Testis (tissue), 3 donors: ENCODE results near the gene TIGD4. TPM values are rescaled to one million over a fixed set of nuclear protein-coding genes. Genes with fewer than 3 reads are reported as not detected.

Experiments
- DNase-seq: peaks from one replicate; pipeline ENCODE4 v3.0.0-alpha.2; 2019
- H3K27ac ChIP-seq, 2 donors: fragments of 200-600 bp; sonication (generic); one replicate each; pipeline ENCODE4 v1.5.1; 2019
- H3K27me3 ChIP-seq: fragments of 200-600 bp; sonication (generic); one replicate; pipeline ENCODE4 v1.5.1; 2019
- H3K36me3 ChIP-seq: fragments of 200-600 bp; sonication (generic); one replicate; pipeline ENCODE4 v1.5.1; 2017; ENCODE audit warnings: low read depth; ENCODE audit errors: missing control alignments
- H3K4me1 ChIP-seq: fragments of 200-600 bp; sonication (generic); one replicate; pipeline ENCODE4 v1.5.1; 2019
- H3K4me3 ChIP-seq, 2 donors: fragments of 200-600 bp; sonication (generic); one replicate each; pipeline ENCODE4 v1.5.1; 2017 to 2019
- H3K9me3 ChIP-seq: fragments of 200-600 bp; sonication (generic); one replicate; pipeline ENCODE4 v1.5.1; 2017
- CTCF ChIP-seq, 3 experiments: fragments of 450-650 bp in 2 of 3; fragments of 200-600 bp in 1 of 3; sonication (generic) in 1 of 3; IDR thresholded peaks; one replicate each; pipeline ENCODE4 v1.5.1; 2016 to 2019; ENCODE audit warnings: antibody characterized with exemption in 3 of 3, mild to moderate bottlenecking in 2 of 3, moderate library complexity in 1 of 3
- POLR2A ChIP-seq: fragments of 450-650 bp; IDR thresholded peaks from one replicate; pipeline ENCODE4 v1.6.1; 2017; ENCODE audit warnings: antibody characterized with exemption, mild to moderate bottlenecking, moderate library complexity
- WGBS, 2 donors: methylation state at CpG; one replicate each; pipeline ENCODE4 v1.1.5; 2018; 5-methylcytosine and 5-hydroxymethylcytosine counted together
- intact Hi-C: fragments of 100-400 bp; cut with DNase I; formaldehyde crosslinking; loops from one replicate; pipeline ENCODE4 v1.15.1; 2023; ENCODE audit warnings: low total_unique reads
- polyA plus RNA-seq: library from polyadenylated mRNA; stranded (reverse); fragments of 350-450 nt; fragmentation: Illumina TruSeq; extraction: RNeasy Lipid Tissue Mini Kit (QIAGEN cat#74804); gene quantifications from one replicate; pipeline ENCODE4 v1.2.3, GENCODE V29; 2014; ENCODE audit warnings: low read depth, low replicate concordance; ENCODE audit not compliant: insufficient read depth
- total RNA-seq, 2 donors: library from RNA; depleted of rRNA; stranded (reverse); fragments of >200 nt; gene quantifications; one replicate each; pipeline ENCODE4 v1.2.3, GENCODE V29; 2016

Gene TIGD4
- total and polyA plus RNA-seq, 3 donors from 2014 or later = 2.2 to 6.7 (median 3.2) TPM

GRCh38 chr4:152820073-152820472, 40.5 kb upstream of the TIGD4 start:
- DNase-seq = no peak
- WGBS, 2 donors = 100% methylated on average over 2 of the region's 2 CpGs
- Histone ChIP-seq H3K27ac (no peak overlapping the region), H3K4me1 (no peaks in the 10 kb centered on the region), H3K9me3 (no peaks in the 10 kb centered on the region), H3K27me3 (no peaks in the 10 kb centered on the region), H3K4me3 (no peak overlapping the region), H3K36me3 (no peaks in the 10 kb centered on the region)
- intact Hi-C loops = no loop called here
- TF ChIP-seq CTCF (IDR thresholded peaks at IDR 0.05) (no peak), POLR2A (no peak)

GRCh38 chr4:152819026-152819645, 39.6 kb upstream of the TIGD4 start:
- intact Hi-C loops = no loop called here
- Histone ChIP-seq H3K36me3 (no peaks in the 10 kb centered on the region), H3K4me3 (no peak overlapping the region), H3K27me3 (no peaks in the 10 kb centered on the region), H3K27ac (no peak overlapping the region), H3K9me3 (no peaks in the 10 kb centered on the region), H3K4me1 (no peaks in the 10 kb centered on the region)
- TF ChIP-seq CTCF (IDR thresholded peaks at IDR 0.05) (no peak), POLR2A (no peak)
- DNase-seq = no peak
- 94 to 100% methylated on average over 4 to 7 of the region's 7 CpGs for WGBS, 2 donors

- Histone ChIP-seq H3K27me3 (no peaks in the 10 kb centered on the region), H3K36me3 (no peaks in the 10 kb centered on the region), H3K27ac (no peak overlapping the region), H3K4me3 (no peak overlapping the region), H3K9me3 (no peaks in the 10 kb centered on the region), H3K4me1 (no peaks in the 10 kb centered on the region)
- TF ChIP-seq CTCF (IDR thresholded peaks at IDR 0.05) (no peak), POLR2A (no peak)
- no peak for DNase-seq
- intact Hi-C loops = no loop called here
These were observed 37.8 kb upstream of the TIGD4 start for GRCh38 chr4:152817331-152817730.

- TF ChIP-seq POLR2A = no peak
- TF ChIP-seq CTCF (IDR thresholded peaks at IDR 0.05) = no peak
- Histone ChIP-seq H3K9me3 (no peaks in the 10 kb centered on the region), H3K4me3 (no peak overlapping the region), H3K27me3 (no peaks in the 10 kb centered on the region), H3K36me3 (no peaks in the 10 kb centered on the region), H3K27ac (no peak overlapping the region), H3K4me1 (no peaks in the 10 kb centered on the region)
- intact Hi-C loops = no loop called here
- DNase-seq = no peak
These were observed 35.5 kb upstream of the TIGD4 start for GRCh38 chr4:152815078-152815477.

GRCh38 chr4:152810715-152811287, 31.3 kb upstream of the TIGD4 start:
- no peak for TF ChIP-seq CTCF (IDR thresholded peaks at IDR 0.05)
- no peak for TF ChIP-seq POLR2A
- no peak overlapping the region for H3K4me3 ChIP-seq

More at GRCh38 chr4:152810715-152811287, 31.3 kb upstream of the TIGD4 start:
- intact Hi-C loops = no loop called here
- Histone ChIP-seq H3K4me1 (no peaks in the 10 kb centered on the region), H3K36me3 (no peaks in the 10 kb centered on the region), H3K27me3 (no peaks in the 10 kb centered on the region), H3K9me3 (no peaks in the 10 kb centered on the region), H3K27ac (no peak overlapping the region)
- no peak for DNase-seq
- WGBS, 2 donors = 85 to 91% methylated on average over 11 of the region's 11 CpGs
